ENCODE data around the gene KRT32.

The KRT32 gene

DNA sequence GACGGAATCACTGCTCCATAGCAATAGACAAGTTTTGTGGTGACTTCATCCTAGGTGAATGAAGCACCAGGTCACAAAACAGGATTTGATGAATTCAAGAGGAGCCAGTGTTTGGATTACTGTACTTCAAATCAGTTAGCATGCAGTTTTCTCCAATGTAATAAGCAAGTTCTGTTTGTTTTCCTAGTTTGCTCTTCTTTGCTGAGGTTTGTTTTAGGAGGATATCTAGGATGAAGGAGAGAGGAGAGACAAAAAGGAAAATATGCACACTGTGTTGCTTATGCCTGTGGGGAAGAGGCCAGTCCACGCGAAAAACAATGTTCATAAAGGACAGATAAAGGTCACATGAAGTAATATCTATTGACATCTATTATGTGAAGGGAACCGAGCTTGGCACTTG is 51.8 kb downstream of the KRT32 start:
- TF ChIP-seq, protein P1, sequence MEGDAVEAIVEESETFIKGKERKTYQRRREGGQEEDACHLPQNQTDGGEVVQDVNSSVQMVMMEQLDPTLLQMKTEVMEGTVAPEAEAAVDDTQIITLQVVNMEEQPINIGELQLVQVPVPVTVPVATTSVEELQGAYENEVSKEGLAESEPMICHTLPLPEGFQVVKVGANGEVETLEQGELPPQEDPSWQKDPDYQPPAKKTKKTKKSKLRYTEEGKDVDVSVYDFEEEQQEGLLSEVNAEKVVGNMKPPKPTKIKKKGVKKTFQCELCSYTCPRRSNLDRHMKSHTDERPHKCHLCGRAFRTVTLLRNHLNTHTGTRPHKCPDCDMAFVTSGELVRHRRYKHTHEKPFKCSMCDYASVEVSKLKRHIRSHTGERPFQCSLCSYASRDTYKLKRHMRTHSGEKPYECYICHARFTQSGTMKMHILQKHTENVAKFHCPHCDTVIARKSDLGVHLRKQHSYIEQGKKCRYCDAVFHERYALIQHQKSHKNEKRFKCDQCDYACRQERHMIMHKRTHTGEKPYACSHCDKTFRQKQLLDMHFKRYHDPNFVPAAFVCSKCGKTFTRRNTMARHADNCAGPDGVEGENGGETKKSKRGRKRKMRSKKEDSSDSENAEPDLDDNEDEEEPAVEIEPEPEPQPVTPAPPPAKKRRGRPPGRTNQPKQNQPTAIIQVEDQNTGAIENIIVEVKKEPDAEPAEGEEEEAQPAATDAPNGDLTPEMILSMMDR (IDR thresholded peaks at IDR 0.05; ENCODE audit: low read depth, low read length), result no peak
- no peak for DNase-seq (ENCODE audit: extremely low read depth, low read depth)

DNA sequence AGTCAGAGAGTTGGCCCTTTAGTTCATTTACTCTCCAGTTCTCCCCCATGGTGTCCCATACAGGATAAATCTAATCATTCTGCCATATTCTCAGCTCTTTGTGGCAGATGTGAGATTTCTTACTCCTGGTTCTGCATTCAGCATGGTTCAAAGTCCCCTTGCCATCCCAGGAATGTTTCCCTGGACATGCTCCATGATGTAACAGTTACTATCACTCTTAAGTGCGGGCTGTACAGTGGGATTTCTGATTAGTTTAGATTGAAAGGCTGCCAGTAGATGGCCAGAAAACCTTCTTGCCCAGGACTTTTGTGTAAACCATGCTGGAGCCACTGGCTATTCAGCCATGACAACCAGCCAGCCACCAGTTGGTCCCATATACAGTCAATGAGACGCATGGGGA is 53.2 kb downstream of the KRT32 start:
- TF ChIP-seq, protein P1 (IDR thresholded peaks at IDR 0.05; ENCODE audit: low read depth, low read length), result no peak

GRCh38 chr17:41413353-41413957 is 53.7 kb downstream of the KRT32 start:
- DNase-seq (ENCODE audit: extremely low read depth, low read depth), result no peak
- TF ChIP-seq, protein P1 (IDR thresholded peaks at IDR 0.05; ENCODE audit: low read depth, low read length), result no peak

More for the DNA sequence above, 53.2 kb downstream of the KRT32 start:
- DNase-seq (ENCODE audit: extremely low read depth, low read depth), result no peak

DNA sequence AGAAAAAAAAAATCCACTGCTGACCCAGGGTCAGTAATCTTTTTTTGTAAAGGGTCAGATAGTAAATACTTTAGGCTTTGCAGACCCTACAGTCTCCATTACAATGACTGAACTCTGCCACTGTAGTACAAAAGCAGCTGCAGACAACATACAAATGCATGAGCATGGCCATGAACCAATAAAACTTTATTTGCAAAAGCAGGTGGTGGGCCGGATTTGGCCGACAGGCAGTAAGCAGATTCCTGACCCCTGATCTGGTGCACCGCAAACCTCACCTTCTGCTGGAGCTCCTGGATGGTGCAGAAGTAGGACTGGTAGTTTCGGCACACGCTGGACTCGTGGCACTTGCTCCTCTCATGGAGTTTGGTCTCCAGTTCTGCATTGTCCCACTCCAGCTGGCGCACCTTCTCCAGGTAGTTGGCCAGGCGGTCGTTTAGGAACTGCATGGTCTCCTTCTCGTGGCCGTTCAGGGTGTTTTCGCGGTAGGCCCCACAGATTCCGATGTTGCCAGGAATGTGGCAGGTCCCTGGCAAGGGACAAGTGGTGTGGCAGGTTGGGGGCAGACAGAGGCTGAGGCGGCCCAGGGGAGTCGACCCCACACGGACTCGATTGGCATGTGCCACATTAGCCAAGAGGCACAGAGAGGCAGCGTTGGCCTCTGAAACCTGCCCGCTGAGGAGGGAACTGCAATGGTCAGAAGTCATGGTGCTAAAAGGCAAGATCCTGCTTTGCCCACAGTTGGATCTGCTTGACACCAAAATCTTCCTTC is 55.9 kb downstream of the KRT32 start:
- no peak for DNase-seq (ENCODE audit: extremely low read depth, low read depth)
- TF ChIP-seq, protein P1 (IDR thresholded peaks at IDR 0.05; ENCODE audit: low read depth, low read length), result no peak

All from AG09319 (cell line).